Measurements from ENCODE around the gene CCHCR1.
A peak's percentile ranks its signal among the peaks of the same experiment; 100 is the strongest.
"Not testable (repeated sequence)": the region's sequence is repeated elsewhere in the genome, so short reads cannot be mapped to it uniquely, and the experiment has no call there.

Gene CCHCR1

DNA sequence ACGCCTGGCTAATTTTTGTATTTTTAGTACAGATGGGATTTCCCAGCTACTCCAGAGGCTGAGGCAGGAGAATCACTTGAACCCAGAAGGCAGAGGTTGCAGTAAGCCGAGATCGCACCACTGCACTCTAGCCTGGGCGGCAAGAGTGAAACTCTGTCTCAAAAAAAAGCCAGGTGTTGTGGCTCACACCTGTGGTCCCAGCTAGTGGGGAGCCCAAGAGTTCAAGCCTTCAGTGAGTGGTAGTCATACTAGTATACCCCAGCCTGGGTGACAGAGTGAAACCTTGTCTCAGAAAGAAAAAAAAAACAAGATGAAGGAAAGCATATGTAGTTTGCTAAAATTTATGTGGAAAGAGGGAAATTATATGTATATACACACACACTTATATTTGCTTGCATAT lies 32.9 kb upstream of the CCHCR1 start:
- Mint-ChIP-seq H3K27ac (no peak overlapping the region), H3K4me1 (peaks cover 12% of the 10 kb centered on the region), H3K36me3 (ENCODE audit: low read depth) (no peaks in the 10 kb centered on the region), H3K4me3 (no peak overlapping the region), H3K9me3 (no peaks in the 10 kb centered on the region), H3K27me3 (ENCODE audit: low read depth, poor library complexity) (peaks cover 16% of the 10 kb centered on the region)
- TF ChIP-seq, protein P1, sequence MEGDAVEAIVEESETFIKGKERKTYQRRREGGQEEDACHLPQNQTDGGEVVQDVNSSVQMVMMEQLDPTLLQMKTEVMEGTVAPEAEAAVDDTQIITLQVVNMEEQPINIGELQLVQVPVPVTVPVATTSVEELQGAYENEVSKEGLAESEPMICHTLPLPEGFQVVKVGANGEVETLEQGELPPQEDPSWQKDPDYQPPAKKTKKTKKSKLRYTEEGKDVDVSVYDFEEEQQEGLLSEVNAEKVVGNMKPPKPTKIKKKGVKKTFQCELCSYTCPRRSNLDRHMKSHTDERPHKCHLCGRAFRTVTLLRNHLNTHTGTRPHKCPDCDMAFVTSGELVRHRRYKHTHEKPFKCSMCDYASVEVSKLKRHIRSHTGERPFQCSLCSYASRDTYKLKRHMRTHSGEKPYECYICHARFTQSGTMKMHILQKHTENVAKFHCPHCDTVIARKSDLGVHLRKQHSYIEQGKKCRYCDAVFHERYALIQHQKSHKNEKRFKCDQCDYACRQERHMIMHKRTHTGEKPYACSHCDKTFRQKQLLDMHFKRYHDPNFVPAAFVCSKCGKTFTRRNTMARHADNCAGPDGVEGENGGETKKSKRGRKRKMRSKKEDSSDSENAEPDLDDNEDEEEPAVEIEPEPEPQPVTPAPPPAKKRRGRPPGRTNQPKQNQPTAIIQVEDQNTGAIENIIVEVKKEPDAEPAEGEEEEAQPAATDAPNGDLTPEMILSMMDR (IDR thresholded peaks at IDR 0.05), result no peak
- DNase-seq, result no peak

GRCh38 chr6:31189223-31189622 lies 31.6 kb upstream of the CCHCR1 start:
- peaks cover 13% of the 10 kb centered on the region for H3K4me1 Mint-ChIP-seq
- peaks cover 12% of the 10 kb centered on the region for H3K27me3 Mint-ChIP-seq (ENCODE audit: low read depth, poor library complexity)
- H3K9me3 Mint-ChIP-seq; H3K4me3 Mint-ChIP-seq; H3K36me3 Mint-ChIP-seq (ENCODE audit: low read depth); DNase-seq; H3K27ac Mint-ChIP-seq: not testable (repeated sequence)

DNA sequence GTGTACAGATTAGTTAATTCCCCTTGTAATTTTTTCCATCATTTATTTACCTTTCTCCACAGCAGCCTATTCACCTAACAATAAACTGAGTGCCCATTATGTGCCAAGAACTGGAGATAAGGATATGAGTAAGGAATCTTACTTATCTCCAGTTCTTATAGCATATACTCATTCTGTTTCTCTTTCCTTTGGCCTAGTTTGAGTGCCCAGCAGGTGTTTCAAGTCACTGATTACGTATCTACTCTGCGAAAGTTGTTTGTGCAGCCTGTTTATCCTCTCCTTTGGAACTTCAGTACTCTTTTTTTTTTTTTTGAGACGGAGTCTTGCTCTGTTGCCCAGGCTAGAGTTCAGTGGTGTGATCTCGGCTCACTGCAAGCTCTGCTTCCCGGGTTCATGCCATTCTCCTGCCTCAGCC lies 30.2 kb upstream of the CCHCR1 start:
- H3K27ac Mint-ChIP-seq, result no peak overlapping the region
- DNase-seq, result no peak
- H3K4me1 Mint-ChIP-seq, result peaks cover 17% of the 10 kb centered on the region
- no peaks in the 10 kb centered on the region for H3K36me3 Mint-ChIP-seq (ENCODE audit: low read depth)
- TF ChIP-seq, protein P1 (IDR thresholded peaks at IDR 0.05), result no peak
- no peaks in the 10 kb centered on the region for H3K9me3 Mint-ChIP-seq
- no peak overlapping the region for H3K4me3 Mint-ChIP-seq
- peaks cover 16% of the 10 kb centered on the region for H3K27me3 Mint-ChIP-seq (ENCODE audit: low read depth, poor library complexity)

DNA sequence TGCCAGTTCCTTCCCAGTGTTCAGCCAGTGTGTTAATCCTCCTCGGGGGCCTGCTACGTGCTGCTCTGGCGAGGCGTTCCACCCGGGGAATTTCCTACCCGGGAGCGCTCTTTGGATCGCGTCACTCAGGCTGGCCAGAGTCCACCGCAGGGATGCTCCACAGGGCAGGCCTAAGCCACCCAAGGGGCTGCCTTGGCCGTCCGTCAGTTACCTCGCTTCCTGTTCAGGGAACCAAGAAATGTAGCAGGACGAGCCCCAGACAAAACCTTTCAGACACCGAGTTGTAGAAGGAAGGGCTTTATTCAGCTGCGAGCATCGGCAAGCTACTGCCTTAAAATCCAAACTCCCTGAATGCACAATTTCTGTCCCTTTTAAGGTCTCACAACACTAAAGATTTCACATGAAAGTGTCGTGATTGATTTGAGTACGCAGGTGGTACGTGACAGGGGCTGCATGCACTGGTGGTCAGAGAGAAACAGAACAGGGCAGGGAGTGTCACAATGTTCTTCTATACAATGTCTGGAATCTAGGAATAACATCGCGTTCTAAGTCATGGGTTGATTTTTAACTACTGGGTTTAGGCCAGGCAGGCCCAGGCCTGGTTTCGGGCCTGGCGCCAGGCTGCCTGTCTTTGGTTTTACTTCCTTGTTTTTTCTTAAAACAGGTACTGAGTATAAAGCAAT lies 28.6 kb upstream of the CCHCR1 start:
- Mint-ChIP-seq H3K27ac (peak overlapping the region; percentile 64), H3K4me3 (no peak overlapping the region), H3K4me1 (peaks cover 17% of the 10 kb centered on the region), H3K9me3 (no peaks in the 10 kb centered on the region), H3K36me3 (ENCODE audit: low read depth) (no peaks in the 10 kb centered on the region), H3K27me3 (ENCODE audit: low read depth, poor library complexity) (peaks cover 16% of the 10 kb centered on the region)
- TF ChIP-seq, protein P1 (IDR thresholded peaks at IDR 0.05), result no peak
- DNase-seq, result no peak

- not testable (repeated sequence) for H3K9me3 Mint-ChIP-seq; H3K36me3 Mint-ChIP-seq (ENCODE audit: low read depth); H3K4me3 Mint-ChIP-seq; DNase-seq; H3K27ac Mint-ChIP-seq
- H3K4me1 Mint-ChIP-seq, result peaks cover 17% of the 10 kb centered on the region
- H3K27me3 Mint-ChIP-seq (ENCODE audit: low read depth, poor library complexity), result peaks cover 16% of the 10 kb centered on the region
These were observed 28.1 kb upstream of the CCHCR1 start for GRCh38 chr6:31185695-31186051.

DNA sequence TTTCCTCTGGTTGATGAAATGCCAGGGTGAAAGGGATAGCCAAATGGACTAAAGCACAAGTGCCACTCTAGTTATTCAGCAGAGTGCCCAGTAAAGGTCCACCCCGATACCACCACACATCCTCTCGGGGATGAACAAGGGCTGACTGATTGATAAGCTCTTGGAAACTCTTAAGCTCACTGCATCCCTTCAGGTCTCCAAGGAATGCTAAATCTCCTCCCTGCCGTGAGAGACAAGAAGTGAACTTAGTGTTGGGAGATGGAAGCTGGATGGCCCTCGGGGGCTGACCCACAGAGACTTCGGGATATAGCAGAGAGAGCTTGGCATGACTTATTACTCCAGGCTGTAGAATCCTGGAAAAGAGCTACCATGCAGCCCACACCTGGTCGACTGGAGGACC lies 26.3 kb upstream of the CCHCR1 start:
- not testable (repeated sequence) for DNase-seq; H3K36me3 Mint-ChIP-seq (ENCODE audit: low read depth); H3K4me3 Mint-ChIP-seq; H3K27ac Mint-ChIP-seq; H3K27me3 Mint-ChIP-seq (ENCODE audit: low read depth, poor library complexity); H3K9me3 Mint-ChIP-seq
- H3K4me1 Mint-ChIP-seq, result peaks cover 23% of the 10 kb centered on the region

GRCh38 chr6:31183287-31183686 lies 25.7 kb upstream of the CCHCR1 start:
- not testable (repeated sequence) for H3K9me3 Mint-ChIP-seq; H3K4me3 Mint-ChIP-seq; H3K27ac Mint-ChIP-seq; DNase-seq; H3K27me3 Mint-ChIP-seq (ENCODE audit: low read depth, poor library complexity); H3K36me3 Mint-ChIP-seq (ENCODE audit: low read depth)
- H3K4me1 Mint-ChIP-seq, result peaks cover 28% of the 10 kb centered on the region

GRCh38 chr6:31180500-31180899 lies 22.9 kb upstream of the CCHCR1 start:
- Mint-ChIP-seq H3K36me3 (ENCODE audit: low read depth) (no peaks in the 10 kb centered on the region), H3K4me3 (no peak overlapping the region), H3K4me1 (peaks cover 16% of the 10 kb centered on the region), H3K9me3 (no peaks in the 10 kb centered on the region), H3K27me3 (ENCODE audit: low read depth, poor library complexity) (peaks cover 5% of the 10 kb centered on the region), H3K27ac (no peak overlapping the region)
- TF ChIP-seq, protein P1 (IDR thresholded peaks at IDR 0.05), result no peak
- no peak for DNase-seq
